GM18867 (cell line): ENCODE data around the gene BBS4.
"Not testable (repeated sequence)": the region's sequence is repeated elsewhere in the genome, so short reads cannot be mapped to it uniquely, and the experiment has no call there.

Experiments used
- ATAC-seq: cut with Tn5 transposase; IDR thresholded peaks from one replicate; pipeline ENCODE4 v1.9.1; 2021; ENCODE audit warnings: mild to moderate bottlenecking, moderate library complexity; ENCODE audit not compliant: unreplicated experiment

BBS4 gene

DNA sequence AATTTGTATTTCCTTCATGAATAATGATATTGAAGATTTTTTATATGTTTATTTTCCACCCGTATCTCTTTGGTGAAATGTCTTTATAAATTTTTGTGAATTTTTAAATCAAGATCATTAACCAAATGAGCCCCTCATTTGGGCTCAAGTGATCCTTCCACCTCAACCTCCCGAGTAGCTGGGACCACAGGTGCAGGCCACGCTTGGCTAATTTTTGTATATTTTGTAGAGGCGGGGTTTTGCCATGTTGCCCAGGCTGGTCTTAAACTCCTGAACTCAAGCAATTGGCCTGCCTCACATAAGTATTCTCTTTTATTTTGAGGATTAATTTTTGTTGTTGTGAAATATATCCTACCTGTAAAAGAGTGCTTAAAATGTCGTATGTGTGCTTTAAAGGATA is 4.9 kb downstream of the BBS4 start:
- ATAC-seq, result no peak

DNA sequence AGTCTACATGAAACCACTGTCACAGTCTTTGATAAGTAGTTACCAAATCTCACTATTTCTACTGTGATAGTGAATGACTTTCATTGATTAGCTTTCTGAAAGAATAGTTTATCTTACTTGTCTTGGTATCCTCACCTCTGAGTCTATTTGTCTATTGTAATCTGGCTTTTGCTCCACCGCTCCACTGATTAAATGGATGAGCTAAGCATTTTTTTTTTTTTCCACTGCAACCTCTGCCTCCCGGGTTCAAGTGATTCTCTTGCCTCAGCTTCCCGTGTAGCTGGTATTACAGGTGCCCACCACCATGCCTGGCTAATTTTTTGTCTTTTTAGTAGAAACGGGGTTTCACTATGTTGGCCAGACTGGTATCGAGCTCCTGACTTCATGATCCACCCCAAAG is 12.9 kb downstream of the BBS4 start:
- no peak for ATAC-seq

DNA sequence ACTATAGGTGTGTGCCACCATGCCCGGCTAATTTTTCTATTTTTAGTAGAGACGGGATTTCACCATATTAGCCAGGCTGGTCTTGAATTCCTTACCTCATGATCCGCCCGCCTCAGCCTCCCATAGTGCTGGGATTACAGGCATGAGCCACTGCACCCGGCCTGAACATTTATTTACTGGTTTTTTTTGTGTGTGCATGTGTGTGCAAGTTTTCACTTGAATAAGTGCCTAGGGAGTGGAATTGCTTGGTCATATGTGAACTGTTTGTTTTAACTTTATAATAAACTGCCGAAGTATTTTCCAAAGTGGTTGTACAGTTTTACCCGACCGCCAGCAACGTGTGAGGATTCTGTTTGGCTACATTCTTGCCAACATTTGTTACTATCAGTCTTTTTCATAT is 14.1 kb downstream of the BBS4 start:
- no peak for ATAC-seq

DNA sequence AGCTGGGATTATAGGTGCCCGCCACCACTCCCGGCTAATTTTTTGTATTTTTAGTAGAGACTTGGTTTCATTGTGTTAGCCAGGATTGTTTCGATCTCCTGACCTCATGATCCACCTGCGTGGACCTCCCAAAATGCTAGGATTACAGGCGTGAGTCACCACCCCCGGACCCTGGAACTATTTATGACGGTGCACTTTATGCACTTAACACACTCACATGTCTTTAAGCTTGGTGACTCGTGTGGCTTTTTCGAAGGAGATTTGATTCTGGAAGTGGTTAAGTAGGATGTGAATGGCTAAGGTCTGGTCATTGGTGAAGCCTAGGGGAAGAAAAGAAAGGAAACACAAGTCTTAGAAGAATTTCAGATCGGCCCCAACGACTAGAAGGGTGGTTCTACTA is 20.3 kb downstream of the BBS4 start:
- ATAC-seq, result no peak

DNA sequence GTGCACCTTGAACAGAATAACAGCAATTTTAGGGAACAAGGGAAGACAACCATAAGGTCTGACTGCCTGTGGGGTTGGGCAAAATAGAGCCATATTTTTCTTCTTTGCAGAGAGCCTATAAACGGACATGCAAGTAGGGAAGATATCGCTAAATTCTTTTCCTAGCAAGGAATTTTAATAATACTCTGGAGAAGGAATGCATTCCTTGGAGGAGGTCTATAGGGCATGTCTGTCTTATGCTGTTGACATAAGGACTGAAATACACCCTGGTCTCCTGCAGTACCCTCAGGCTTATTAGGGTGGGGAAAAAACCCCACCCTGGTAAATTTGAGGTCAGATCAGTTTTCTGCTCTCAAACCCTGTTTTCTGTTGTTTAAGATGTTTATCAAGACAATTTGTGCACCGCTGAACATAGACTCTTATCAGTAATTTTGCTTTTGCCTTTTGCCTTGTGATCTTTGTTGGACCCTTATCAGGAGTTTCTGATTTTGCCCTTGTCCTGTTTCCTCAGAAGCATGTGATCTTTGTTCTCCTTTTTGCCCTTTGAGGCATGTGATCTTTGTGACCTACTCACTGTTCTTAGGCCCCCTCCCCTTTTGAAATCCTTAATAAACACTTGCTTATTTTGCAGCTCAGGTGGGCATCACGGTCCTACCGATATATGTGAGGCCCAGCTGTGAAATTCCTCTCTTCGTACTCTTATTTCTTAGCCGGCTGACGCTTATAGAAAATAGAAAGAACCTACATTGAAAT is 22.7 kb downstream of the BBS4 start:
- ATAC-seq, result not testable (repeated sequence)

DNA sequence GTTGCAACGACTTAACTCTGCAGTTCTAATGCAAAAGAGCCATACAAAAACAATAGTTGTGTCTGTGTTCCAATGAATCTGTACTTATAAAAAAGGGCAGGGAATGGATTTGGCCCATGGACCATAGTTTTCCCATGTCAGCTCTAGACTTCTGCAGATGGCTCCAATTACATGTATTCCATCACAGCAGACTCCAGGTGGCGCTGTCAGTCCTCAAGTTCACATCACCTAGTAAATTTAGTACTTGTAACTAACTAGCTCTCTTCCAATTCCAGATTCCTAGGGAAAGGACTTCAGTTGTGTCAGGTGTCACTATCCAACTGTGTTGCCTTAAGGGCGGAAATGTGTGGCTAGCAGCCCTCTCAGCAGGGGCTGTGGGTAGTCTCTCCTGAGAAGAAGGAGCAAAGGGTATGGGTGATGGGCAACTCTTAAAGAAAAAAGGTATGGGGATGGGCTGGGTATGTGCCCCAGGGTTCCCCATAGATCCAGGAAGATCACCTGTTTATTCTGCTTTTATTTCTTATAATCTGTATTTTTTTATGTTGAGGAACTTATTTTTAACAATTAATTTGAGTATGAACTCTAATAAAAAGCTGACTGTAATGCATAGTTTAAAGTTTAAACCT is 36.2 kb downstream of the BBS4 start:
- ATAC-seq, result no peak

DNA sequence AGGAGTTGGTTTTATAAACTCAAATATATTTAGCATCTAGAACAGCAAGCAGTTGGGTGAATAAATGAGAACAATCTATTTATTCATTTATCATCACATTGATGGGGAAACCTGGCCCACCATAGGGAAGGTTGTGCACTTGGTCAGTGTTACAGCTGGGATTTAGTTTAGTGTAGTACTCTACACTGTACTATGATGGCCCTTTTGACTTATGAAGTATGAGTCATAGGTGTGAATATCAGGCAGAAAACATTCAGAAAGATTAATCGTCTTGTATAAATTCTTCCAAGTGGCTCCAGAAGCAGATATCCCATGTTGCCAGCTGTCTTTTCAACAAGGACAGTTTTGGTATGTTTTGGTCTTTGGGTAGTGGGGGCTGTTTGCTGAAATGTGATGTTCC is 38.0 kb downstream of the BBS4 start:
- ATAC-seq, result no peak

DNA sequence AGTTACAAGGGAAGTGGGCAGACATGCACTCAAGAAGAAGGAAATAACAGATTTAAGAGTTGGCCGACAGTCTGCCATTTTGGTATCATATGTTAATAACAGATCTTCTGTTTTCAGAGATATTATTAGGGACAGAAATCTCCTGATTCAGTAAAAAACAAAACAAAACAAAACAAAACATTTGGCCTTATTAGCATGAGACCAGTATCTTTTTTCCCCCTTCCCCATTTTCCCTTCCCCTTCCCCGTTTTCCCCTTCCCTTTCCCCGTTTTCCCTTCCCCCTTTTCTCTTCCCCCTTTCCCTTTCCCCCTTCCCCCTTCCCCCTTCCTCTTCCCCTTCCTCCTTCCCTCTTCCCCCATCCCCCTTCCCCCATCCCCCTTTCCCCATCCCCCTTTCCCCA is 39.4 kb downstream of the BBS4 start:
- no peak for ATAC-seq

DNA sequence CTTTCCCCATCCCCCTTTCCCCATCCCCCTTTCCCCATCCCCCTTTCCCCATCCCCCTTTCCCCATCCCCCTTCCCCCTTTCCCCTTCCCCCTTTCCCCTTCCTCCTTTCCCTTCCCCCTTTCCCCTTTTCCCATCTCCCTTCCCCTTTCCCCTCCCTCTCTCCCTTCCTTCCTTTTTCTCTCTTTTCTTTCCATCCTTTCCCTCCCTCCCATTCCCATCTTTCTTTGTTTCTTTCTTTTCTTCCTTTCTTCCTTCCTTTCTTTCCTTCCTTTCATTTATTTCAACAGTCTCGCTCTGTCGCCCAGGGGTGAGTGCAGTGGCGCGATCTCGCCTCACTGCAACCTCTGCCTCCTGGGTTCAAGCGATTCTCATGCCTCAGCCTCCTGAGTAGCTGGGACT is 39.8 kb downstream of the BBS4 start:
- not testable (repeated sequence) for ATAC-seq

DNA sequence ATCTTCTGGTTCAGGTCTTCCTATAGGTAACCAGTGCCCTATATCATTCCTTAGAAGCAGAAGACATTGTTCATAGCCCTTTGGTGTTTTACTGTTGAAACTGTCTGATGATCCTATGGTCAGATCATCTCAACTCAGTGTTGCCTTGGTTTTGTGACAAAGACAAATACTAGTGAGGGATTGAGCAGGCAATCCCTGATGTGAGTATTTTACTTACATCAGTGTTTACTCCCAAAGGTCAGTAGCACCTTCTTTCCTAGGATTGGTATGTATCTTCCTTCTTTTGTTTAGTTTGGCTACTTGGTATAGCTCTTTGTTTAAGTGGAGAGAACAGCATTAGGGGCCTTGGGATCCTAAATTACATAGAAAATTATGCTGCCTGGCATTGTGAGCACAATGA is 41.1 kb downstream of the BBS4 start:
- ATAC-seq, result no peak

DNA sequence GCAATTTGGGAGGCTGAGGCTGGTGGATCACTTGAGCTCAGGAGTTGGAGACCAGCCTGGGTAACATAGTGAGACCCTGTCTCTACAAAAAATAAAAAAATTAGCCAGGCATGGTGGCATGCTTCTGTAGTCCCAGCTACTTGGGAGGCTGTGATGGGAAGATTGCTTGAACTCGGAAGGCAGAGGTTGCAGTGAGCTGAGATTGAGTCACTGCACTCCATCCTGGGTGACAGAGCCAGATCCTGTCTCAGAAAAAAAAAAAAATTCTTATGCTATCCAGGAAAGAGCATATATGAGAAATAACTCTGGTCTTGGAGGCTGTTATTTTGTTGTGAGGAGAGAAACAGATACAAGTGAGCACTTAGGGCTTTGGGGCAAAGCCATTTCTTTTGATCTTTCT is 42.2 kb downstream of the BBS4 start:
- not testable (repeated sequence) for ATAC-seq

DNA sequence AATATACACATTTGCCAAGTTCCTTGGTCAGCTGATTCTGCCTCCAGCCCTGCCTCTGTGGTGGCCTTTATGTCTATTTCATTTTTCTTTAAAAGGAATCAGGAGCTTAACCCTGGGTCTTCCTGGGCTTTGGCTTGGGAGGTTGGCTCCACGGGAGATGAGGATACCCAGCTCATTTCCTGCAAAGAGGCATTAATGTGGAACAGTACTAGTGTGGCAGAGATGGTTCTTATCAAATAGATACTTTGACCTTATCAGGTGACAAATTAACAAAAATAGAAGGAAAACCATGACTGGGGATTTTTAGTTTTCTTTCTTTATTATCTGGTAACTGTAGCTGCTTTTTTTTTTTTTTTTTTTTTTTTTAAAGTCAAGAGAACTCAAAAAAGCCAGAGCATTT is 42.8 kb downstream of the BBS4 start:
- ATAC-seq, result no peak

DNA sequence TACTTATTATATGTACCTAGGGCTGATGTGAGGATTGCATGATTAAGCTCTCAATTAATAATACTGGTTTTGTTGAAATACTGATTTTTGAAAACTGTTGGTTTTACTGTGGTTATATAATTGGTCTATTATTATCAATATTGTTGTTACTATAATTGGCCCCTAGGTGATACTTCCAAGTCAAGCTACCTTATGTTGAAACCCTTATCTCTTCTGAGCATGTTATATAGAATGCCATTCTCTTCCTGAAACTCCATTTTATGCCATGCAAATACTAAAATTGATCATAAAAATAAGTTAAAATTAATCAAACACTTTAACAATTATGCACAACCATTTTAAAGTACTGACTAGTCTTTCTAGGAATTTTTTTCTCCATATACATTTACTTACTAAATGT is 46.1 kb downstream of the BBS4 start:
- ATAC-seq, result no peak

DNA sequence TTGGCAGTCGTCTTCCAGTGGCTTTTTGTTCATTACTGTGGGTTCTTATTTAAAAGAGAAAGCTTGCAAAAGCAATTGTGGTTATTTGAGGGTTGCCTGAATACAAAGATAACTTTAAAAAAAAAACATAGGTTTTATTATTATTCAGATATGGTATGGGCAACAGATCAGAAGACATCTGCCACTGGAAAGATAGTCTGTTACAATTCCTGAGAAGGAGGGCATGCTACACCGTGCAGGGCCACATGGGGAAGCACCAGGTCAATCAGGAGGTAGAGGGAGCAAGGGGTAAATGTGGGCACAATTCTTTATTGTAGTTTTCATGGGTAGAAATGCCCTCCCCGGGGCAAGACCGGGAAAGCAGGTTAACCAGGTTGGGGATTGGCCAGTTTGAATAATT is 46.5 kb downstream of the BBS4 start:
- ATAC-seq, result no peak

DNA sequence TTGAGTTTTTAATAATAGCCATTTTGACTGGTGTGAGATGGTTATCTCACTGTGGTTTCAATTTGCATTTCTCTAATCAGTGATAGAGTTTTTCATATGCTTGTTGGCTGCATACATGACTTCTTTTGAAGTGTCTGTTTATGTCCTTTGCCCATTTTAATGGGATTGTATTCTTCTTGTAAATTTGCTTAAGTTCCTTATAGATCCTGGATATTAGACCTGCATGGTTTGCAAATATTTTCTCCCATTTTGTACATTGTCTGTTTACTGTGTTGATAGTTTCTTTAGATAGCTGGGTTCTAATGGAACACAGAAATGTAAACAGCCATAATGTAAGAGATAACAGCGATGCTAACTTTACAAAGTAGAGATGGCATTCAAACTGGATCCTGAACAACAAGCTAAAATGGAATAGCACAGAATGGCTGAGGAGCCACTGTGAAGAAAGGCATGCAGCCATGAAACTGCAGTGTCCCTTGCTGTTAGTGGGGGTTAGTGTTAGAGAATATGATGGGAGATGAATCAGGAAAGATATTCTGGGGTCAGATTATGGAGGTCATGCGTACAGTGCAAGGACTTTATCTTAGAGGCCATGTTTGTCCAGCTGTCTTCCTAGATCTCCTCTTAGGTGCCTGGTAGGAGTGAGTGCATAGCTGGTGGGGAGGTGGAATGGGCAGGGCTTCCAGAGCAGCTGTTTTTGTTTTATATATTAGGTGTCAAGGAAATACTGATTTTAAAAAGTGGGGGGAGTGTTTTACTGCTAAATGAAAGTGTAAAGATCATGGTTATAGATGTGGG is 48.1 kb downstream of the BBS4 start:
- no peak for ATAC-seq

DNA sequence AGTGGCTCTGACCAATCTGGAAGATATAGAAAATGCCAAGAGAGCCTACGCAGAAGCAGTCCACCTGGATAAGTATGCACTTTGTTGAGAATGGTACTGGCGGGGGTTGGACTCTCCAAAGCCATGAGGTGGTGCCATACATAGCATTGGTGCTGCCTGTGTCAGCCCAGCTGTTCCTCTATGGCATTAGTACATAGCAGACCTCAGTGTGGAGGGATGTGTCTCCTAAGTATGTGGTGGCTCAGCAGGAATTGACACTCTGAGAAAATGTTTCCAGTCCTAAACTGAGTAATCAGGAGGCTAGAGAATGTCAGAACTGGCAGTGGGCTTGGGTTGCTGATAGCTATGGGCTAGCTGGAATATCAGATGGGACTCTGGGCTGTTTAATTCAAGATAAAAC is 49.1 kb downstream of the BBS4 start:
- ATAC-seq, result no peak

DNA sequence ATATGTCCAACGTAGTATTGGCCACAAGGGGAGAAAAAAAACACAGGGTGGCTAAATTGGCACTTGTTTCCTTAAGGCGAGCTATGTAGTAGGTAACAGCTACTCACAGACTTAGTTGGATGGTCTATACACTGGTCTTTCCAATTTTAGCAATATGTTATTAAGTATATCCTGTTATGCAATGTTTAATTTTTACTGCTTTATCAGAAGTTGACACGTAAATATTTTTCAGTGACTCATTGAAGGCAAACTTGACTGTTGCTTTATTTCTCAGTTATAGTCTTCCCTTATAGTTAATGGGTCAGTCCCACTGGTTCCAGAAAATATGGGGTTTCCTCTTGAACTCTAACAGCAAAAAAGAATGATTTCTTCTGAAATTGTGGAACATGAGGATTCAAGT is 51.1 kb downstream of the BBS4 start:
- ATAC-seq, result no peak

DNA sequence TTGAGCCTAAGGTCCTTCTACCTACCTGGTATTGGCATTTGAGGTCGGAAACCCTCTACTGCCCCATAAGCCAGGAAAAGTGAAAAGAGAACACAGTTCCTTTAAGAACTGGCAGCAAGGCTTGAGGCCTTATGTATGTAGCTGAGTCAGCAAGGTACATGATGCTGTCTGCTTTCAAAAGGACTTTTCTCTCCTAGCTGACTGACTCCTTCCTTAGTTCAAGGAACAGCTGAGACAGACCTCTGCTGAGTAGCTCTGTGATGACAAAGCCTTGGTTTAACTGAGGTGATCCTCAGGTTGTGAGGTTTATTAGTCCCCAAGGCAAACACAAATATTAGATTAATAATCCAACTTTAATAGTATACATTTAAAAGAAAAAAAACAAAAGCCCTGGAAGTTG is 51.7 kb downstream of the BBS4 start:
- ATAC-seq, result no peak

DNA sequence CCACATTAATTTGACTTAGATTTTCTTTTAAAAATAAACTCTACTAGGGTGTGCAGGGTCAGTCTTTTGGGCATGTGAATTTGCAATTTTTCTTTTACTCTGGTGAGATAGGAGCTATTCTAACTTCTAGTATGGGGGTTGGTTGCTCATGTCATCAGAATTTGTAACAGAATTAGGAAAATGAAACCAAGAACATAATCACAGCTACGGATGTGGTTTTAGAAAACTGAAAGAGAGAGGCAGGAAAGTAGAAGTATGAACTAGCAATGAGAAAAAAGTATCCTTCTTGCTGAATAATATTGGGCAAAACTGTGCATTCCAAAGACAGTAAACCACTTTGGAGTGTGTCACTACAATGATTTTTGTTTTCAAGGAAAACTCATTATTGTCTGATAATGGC is 54.2 kb downstream of the BBS4 start:
- peak; percentile 86 for ATAC-seq

DNA sequence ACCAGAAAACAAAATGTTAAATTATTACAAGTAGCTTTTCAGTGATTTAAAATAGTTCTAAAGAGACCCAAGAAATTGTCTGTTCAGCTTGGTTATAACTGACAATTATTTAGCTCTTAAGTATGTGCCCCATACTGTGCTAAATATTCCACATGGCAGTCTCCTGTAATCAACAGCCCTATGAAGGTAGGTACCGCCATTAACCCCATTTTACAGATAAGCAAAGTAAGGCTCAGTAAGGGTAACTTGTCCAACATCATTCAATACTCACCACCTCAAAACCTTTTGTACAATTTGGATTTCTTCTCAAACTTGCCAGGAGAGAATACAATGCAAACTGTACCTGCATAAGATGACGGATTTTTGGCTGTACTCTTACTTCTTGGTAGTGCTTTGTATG is 63.7 kb downstream of the BBS4 start:
- ATAC-seq, result no peak

DNA sequence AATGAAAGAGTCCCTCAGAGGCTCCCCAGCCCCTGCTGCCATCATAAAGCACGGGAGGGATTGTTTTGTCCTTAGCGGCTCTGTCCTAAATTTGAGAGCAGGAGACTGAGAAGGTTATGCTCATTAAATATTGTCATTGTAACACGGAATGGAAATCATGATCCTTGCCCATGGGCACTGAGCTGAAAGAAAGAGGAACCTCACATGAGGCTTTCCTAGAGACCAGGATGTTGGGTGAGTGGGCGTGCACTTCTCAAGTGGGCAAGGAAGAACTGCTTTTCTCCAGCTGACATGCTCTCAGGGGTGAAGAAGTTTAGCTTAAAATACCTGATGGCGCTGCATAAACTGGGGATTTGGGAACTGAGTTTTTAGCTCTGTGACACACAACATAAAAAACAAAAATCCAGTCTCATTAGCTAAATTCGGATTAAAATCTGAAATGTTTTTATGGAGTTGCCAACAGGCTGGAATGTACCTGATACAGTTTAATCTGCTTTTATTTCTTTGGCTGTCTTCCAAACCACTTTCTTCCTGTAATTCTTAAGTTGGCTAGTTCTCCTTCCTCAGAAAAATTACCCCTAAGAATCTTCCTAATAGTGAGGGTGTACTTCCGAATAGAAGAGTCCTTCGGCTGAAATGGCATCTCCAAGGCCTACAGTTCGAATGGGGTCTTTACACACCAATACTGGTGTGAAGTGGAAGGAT is 65.9 kb downstream of the BBS4 start:
- ATAC-seq, result no peak
